ENCODE data around the gene C1S. TPM values are rescaled to one million over a fixed set of nuclear protein-coding genes. Genes with fewer than 3 reads are reported as not detected.
A peak's percentile ranks its signal among the peaks of the same experiment; 100 is the strongest.

C1S gene
- total RNA-seq, 1 experiment from 2014 or later: 4.4 TPM

GRCh38 chr12:7059780-7060179 lies 738 bp upstream of the C1S start:
- no peak for DNase-seq
- Histone ChIP-seq H3K4me3 (ENCODE audit: insufficient read depth, low read depth, low read length) (no peak overlapping the region), H3K36me3 (replicated peaks; ENCODE audit: control insufficient read depth, insufficient read depth, low read length) (no peaks in the 10 kb centered on the region), H3K27me3 (ENCODE audit: control insufficient read depth, insufficient read depth, low read length) (no peaks in the 10 kb centered on the region)

- Histone ChIP-seq H3K36me3 (replicated peaks; ENCODE audit: control insufficient read depth, insufficient read depth, low read length) (no peaks in the 10 kb centered on the region), H3K4me3 (ENCODE audit: insufficient read depth, low read depth, low read length) (no peak overlapping the region), H3K27me3 (ENCODE audit: control insufficient read depth, insufficient read depth, low read length) (no peaks in the 10 kb centered on the region)
- peak; percentile 46 for DNase-seq
Observed at GRCh38 chr12:7061138-7061537, 620 bp downstream of the C1S start.

DNA sequence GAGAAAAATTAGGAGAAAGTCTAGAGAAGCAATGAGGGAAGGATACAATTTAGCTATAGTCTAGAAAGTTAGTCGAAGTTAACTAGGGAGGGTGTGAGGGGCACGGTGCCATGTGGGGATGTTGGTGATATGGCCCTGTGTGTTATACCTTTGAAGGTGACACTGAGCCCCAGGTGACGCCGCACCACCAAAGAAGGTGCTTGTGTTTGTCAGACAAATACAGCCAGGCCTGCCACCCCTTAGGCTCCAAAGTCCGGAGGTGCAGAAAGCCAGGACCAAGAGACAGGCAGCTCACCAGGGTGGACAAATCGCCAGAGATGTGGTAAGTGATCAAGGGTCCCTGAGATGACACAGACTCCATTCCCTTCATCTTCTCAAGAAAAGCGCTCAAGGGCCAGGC lies 1.1 kb downstream of the C1S start:
- no peaks in the 10 kb centered on the region for H3K27me3 ChIP-seq (ENCODE audit: control insufficient read depth, insufficient read depth, low read length)
- no peak for DNase-seq
- H3K36me3 ChIP-seq (replicated peaks; ENCODE audit: control insufficient read depth, insufficient read depth, low read length): no peaks in the 10 kb centered on the region
- no peak overlapping the region for H3K4me3 ChIP-seq (ENCODE audit: insufficient read depth, low read depth, low read length)

DNA sequence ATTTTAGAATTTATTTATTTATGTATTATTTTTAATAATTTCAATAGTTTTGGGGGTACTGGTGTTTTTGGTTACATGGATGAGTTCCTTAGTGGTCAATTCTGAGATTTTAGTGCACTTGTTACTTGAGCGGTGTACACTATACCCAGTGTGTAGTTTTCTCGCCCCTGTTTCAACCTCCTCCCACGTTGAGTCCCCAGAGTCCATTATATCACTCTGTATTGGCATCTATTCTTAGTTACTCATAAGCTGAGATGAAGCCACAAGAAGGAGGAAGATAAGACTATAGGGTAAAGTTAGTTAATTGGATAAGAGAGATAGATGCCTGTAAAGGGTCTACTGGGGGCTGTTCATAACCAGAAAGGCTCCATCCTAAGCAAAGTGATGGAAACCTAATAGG lies 4.0 kb downstream of the C1S start:
- Histone ChIP-seq H3K4me3 (ENCODE audit: insufficient read depth, low read depth, low read length) (no peak overlapping the region), H3K36me3 (replicated peaks; ENCODE audit: control insufficient read depth, insufficient read depth, low read length) (no peaks in the 10 kb centered on the region), H3K27me3 (ENCODE audit: control insufficient read depth, insufficient read depth, low read length) (no peaks in the 10 kb centered on the region)
- DNase-seq: no peak

DNA sequence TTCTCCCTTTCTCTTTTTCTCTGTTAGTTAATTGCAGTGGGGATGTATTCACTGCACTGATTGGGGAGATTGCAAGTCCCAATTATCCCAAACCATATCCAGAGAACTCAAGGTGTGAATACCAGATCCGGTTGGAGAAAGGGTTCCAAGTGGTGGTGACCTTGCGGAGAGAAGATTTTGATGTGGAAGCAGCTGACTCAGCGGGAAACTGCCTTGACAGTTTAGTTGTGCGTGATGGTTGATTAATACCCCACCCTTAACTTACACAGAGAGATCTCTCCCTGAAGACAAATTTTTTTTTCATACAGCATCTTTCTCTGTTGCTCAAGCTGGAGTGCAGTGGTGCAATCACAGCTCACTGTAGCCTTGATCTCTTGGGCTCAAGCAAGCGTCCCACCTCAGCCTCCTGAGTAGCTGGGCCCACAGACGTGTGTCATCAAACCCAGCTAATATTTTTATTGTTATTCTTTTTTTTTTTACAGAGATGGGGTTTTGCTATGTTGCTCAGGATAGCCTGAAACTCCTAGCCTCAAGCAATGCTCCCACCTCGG lies 4.6 kb downstream of the C1S start:
- Histone ChIP-seq H3K4me3 (ENCODE audit: insufficient read depth, low read depth, low read length) (no peak overlapping the region), H3K27me3 (ENCODE audit: control insufficient read depth, insufficient read depth, low read length) (no peaks in the 10 kb centered on the region), H3K36me3 (replicated peaks; ENCODE audit: control insufficient read depth, insufficient read depth, low read length) (no peaks in the 10 kb centered on the region)
- no peak for DNase-seq

GRCh38 chr12:7066596-7066995 lies 6.1 kb downstream of the C1S start:
- DNase-seq: no peak
- no peaks in the 10 kb centered on the region for H3K36me3 ChIP-seq (replicated peaks; ENCODE audit: control insufficient read depth, insufficient read depth, low read length)

GRCh38 chr12:7067096-7067495 lies 6.6 kb downstream of the C1S start:
- Histone ChIP-seq H3K36me3 (replicated peaks; ENCODE audit: control insufficient read depth, insufficient read depth, low read length) (no peaks in the 10 kb centered on the region), H3K4me3 (ENCODE audit: insufficient read depth, low read depth, low read length) (no peak overlapping the region), H3K27me3 (ENCODE audit: control insufficient read depth, insufficient read depth, low read length) (no peaks in the 10 kb centered on the region)
- DNase-seq: no peak

More at GRCh38 chr12:7066596-7066995, 6.1 kb downstream of the C1S start:
- Histone ChIP-seq H3K4me3 (ENCODE audit: insufficient read depth, low read depth, low read length) (no peak overlapping the region), H3K27me3 (ENCODE audit: control insufficient read depth, insufficient read depth, low read length) (no peaks in the 10 kb centered on the region)

- H3K36me3 ChIP-seq (replicated peaks; ENCODE audit: control insufficient read depth, insufficient read depth, low read length): no peaks in the 10 kb centered on the region
- no peaks in the 10 kb centered on the region for H3K27me3 ChIP-seq (ENCODE audit: control insufficient read depth, insufficient read depth, low read length)
- no peak overlapping the region for H3K4me3 ChIP-seq (ENCODE audit: insufficient read depth, low read depth, low read length)
- DNase-seq: no peak
Observed at GRCh38 chr12:7068240-7068993, 7.9 kb downstream of the C1S start.

DNA sequence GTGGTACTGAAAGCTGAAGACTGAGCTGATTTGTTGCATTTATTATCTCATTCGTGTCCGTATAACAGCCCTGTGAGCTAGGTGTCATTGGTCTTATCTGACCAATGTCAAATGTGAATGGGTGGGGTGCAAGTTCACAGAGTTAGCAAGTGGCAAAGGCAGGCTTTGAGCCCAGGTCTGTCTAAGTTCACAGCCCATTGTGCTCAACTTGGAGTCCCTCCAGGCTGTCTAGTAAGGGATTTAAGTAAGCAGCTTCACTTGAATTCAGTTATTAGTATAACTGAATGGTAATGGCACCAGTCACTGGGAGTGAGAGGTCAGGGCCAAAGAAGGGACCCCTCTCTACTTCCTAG lies 8.5 kb downstream of the C1S start:
- no peaks in the 10 kb centered on the region for H3K36me3 ChIP-seq (replicated peaks; ENCODE audit: control insufficient read depth, insufficient read depth, low read length)
- no peak overlapping the region for H3K4me3 ChIP-seq (ENCODE audit: insufficient read depth, low read depth, low read length)
- H3K27me3 ChIP-seq (ENCODE audit: control insufficient read depth, insufficient read depth, low read length): no peaks in the 10 kb centered on the region
- DNase-seq: no peak

GRCh38 chr12:7069386-7069785 lies 8.9 kb downstream of the C1S start:
- no peaks in the 10 kb centered on the region for H3K27me3 ChIP-seq (ENCODE audit: control insufficient read depth, insufficient read depth, low read length)
- DNase-seq: no peak
- no peaks in the 10 kb centered on the region for H3K36me3 ChIP-seq (replicated peaks; ENCODE audit: control insufficient read depth, insufficient read depth, low read length)
- no peak overlapping the region for H3K4me3 ChIP-seq (ENCODE audit: insufficient read depth, low read depth, low read length)

DNA sequence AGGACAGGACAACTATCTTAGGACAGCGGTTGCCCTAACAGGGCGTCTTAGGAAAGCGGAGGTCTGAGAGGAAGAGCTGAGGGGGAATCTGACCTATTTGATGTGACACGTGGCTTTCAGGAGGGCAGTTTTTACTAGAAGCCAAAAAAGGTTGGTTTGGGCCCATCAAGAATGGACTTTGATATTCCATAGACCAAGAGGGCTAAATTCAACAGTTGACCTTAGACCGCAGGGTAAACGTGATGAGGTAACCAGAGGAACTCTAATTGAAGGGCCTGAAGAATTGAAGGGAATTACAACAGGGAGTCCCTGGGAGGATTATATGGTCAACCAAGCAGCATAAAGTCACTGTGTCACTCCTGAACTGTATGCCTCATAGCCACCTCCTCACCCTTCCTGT lies 11.5 kb downstream of the C1S start:
- no peaks in the 10 kb centered on the region for H3K36me3 ChIP-seq (replicated peaks; ENCODE audit: control insufficient read depth, insufficient read depth, low read length)
- no peak overlapping the region for H3K4me3 ChIP-seq (ENCODE audit: insufficient read depth, low read depth, low read length)
- no peaks in the 10 kb centered on the region for H3K27me3 ChIP-seq (ENCODE audit: control insufficient read depth, insufficient read depth, low read length)
- DNase-seq: no peak

GRCh38 chr12:7072554-7072953 lies 12.0 kb downstream of the C1S start:
- no peaks in the 10 kb centered on the region for H3K36me3 ChIP-seq (replicated peaks; ENCODE audit: control insufficient read depth, insufficient read depth, low read length)
- H3K27me3 ChIP-seq (ENCODE audit: control insufficient read depth, insufficient read depth, low read length): no peaks in the 10 kb centered on the region
- no peak overlapping the region for H3K4me3 ChIP-seq (ENCODE audit: insufficient read depth, low read depth, low read length)
- DNase-seq: no peak

GRCh38 chr12:7073946-7074345 lies 13.4 kb downstream of the C1S start:
- DNase-seq: no peak

DNA sequence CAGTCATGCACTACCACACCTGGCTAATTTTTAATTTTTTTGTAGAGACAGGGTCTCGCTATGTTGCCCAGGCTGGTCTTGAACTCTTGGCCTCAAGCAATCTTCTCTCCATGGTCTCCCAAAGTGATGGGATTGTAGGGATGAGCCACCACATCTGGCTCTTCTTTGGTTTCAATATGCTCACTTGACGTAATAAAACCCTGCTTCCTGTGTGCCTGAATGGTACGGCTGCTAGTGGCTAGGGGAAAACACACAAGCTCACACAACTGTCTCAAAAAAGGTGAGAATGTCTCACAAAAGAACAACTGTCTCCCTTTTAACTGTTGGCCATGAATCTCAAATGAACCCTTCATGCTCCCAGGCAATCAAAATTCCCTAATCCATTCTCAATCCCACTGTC lies 15.0 kb downstream of the C1S start:
- Histone ChIP-seq H3K4me3 (ENCODE audit: insufficient read depth, low read depth, low read length) (no peak overlapping the region), H3K36me3 (replicated peaks; ENCODE audit: control insufficient read depth, insufficient read depth, low read length) (no peaks in the 10 kb centered on the region), H3K27me3 (ENCODE audit: control insufficient read depth, insufficient read depth, low read length) (no peaks in the 10 kb centered on the region)
- DNase-seq: no peak

More at GRCh38 chr12:7073946-7074345, 13.4 kb downstream of the C1S start:
- no peaks in the 10 kb centered on the region for H3K36me3 ChIP-seq (replicated peaks; ENCODE audit: control insufficient read depth, insufficient read depth, low read length)
- H3K27me3 ChIP-seq (ENCODE audit: control insufficient read depth, insufficient read depth, low read length): no peaks in the 10 kb centered on the region
- H3K4me3 ChIP-seq (ENCODE audit: insufficient read depth, low read depth, low read length): no peak overlapping the region

- Histone ChIP-seq H3K36me3 (replicated peaks; ENCODE audit: control insufficient read depth, insufficient read depth, low read length) (no peaks in the 10 kb centered on the region), H3K4me3 (ENCODE audit: insufficient read depth, low read depth, low read length) (no peak overlapping the region), H3K27me3 (ENCODE audit: control insufficient read depth, insufficient read depth, low read length) (no peaks in the 10 kb centered on the region)
- no peak for DNase-seq
Observed at GRCh38 chr12:7075939-7076338, 15.4 kb downstream of the C1S start.

DNA sequence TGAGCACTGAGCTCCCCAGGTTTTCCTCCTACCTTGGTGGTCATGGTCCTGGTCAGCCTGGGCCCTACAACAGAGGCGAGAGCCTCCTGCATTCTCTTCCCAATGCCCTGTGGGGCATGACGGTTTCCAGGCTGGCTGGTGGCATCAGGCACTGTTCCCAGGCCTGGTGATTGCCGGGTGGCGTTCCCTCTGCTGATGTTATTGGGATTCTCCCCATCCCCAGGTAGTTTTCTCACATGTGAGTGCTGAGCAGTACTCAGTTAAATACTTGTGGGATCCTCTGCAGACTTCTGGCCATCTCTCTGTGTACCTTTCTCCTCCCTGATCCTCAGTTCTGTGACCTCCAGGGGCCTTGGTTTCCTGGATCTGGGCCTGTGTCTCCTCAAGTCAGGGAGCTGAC lies 16.0 kb downstream of the C1S start:
- no peaks in the 10 kb centered on the region for H3K27me3 ChIP-seq (ENCODE audit: control insufficient read depth, insufficient read depth, low read length)
- no peaks in the 10 kb centered on the region for H3K36me3 ChIP-seq (replicated peaks; ENCODE audit: control insufficient read depth, insufficient read depth, low read length)
- DNase-seq: no peak
- H3K4me3 ChIP-seq (ENCODE audit: insufficient read depth, low read depth, low read length): no peak overlapping the region
